GM12874 (cell line): ENCODE measurements around the gene MID2.

ENCODE experiments used
- CTCF ChIP-seq: IDR thresholded peaks from 2 replicates; pipeline ENCODE4 v1.5.1; 2011; ENCODE audit warnings: low read depth, mild to moderate bottlenecking, control low read depth, low read length, moderate library complexity; ENCODE audit not compliant: insufficient read depth

The MID2 gene

GRCh38 chrX:107825698-107826237 is at the start of gene MID2:
Gene MID2 (plus strand): TSS chrX:107825866. CDS start chrX:107826427, 561 bp downstream.
- no peak for TF ChIP-seq CTCF

- peak; percentile 47; the same call in 1 of the 2 replicates for TF ChIP-seq CTCF
Observed at GRCh38 chrX:107776649-107777535, 48.8 kb upstream of the MID2 start.

- no peak for TF ChIP-seq CTCF
Observed at GRCh38 chrX:107777536-107777832, 48.2 kb upstream of the MID2 start, which contains the start of gene NCBP2L. Gene NCBP2L (plus strand): TSS chrX:107777733. CDS start chrX:107794221, 16,488 bp downstream.

- TF ChIP-seq CTCF, result no peak
Observed at GRCh38 chrX:107780525-107780924, 45.1 kb upstream of the MID2 start.

GRCh38 chrX:107787827-107788226 is 37.8 kb upstream of the MID2 start:
- no peak for TF ChIP-seq CTCF

- no peak for TF ChIP-seq CTCF
Observed at GRCh38 chrX:107804427-107804826, 21.2 kb upstream of the MID2 start.

- no peak for TF ChIP-seq CTCF
Observed at GRCh38 chrX:107805179-107805578, 20.5 kb upstream of the MID2 start.
